Esophagus squamous epithelium (tissue), 5 donors: ENCODE data around the gene OTUD6A. TPM values are rescaled to one million over a fixed set of nuclear protein-coding genes. Genes with fewer than 3 reads are reported as not detected.

ENCODE experiments used
- DNase-seq: peaks from one replicate; lab custom pipeline; 2025; lab: John Stamatoyannopoulos, UW
- H3K27ac ChIP-seq, 4 donors: fragments of 200-600 bp; sonication (generic); one replicate each; pipeline ENCODE4 v1.5.1; 2016 to 2019; ENCODE audit warnings: mild to moderate bottlenecking in 1 of 4
- H3K27me3 ChIP-seq, 4 donors: fragments of 200-600 bp; sonication (generic); 1 replicate in 3 of 4; 2 replicates in 1 of 4; pipeline versions ENCODE4 v1.5.1 to v1.6.0; 2017 to 2021; ENCODE audit warnings: antibody characterized with exemption in 1 of 4
- H3K36me3 ChIP-seq, 3 donors: fragments of 200-600 bp; sonication (generic); one replicate each; pipeline ENCODE4 v1.5.1; 2016 to 2019
- H3K4me1 ChIP-seq, 3 donors: fragments of 200-600 bp; sonication (generic); one replicate each; pipeline ENCODE4 v1.5.1; 2017 to 2019
- H3K4me3 ChIP-seq, 4 donors: fragments of 200-600 bp; sonication (generic); 1 replicate in 3 of 4; 2 replicates in 1 of 4; pipeline ENCODE4 v1.5.1; 2016 to 2019; ENCODE audit warnings: mild to moderate bottlenecking in 2 of 4, moderate library complexity in 1 of 4
- H3K9me3 ChIP-seq, 3 donors: fragments of 200-600 bp; sonication (generic); one replicate each; pipeline ENCODE4 v1.5.1; 2016 to 2019
- POLR2A ChIP-seq, 4 donors: fragments of 450-650 bp; IDR thresholded peaks; one replicate each; pipeline ENCODE4 v1.6.1; 2017; ENCODE audit warnings: antibody characterized with exemption in 4 of 4, mild to moderate bottlenecking in 4 of 4, moderate library complexity in 3 of 4
- WGBS, 2 donors: methylation state at CpG; one replicate each; pipeline ENCODE4 v1.1.5; 2018; 5-methylcytosine and 5-hydroxymethylcytosine counted together
- intact Hi-C: fragments of 100-400 bp; cut with DNase I; formaldehyde crosslinking; loops from one replicate; pipeline ENCODE4 v1.15.0; 2022
- total RNA-seq, 4 donors: library from RNA; depleted of rRNA; stranded (reverse); fragments of >200 nt; gene quantifications; one replicate each; pipeline ENCODE4 v1.1.0, GENCODE V29; 2016
- TF ChIP-seq, protein P1 (sequence below), 6 experiments: fragments of 450-650 bp in 4 of 6; fragments of 200-600 bp in 2 of 6; sonication (generic) in 2 of 6; IDR thresholded peaks; one replicate each; pipeline ENCODE4 v1.5.1; 2016 to 2019; ENCODE audit warnings: antibody characterized with exemption in 6 of 6, mild to moderate bottlenecking in 4 of 6, moderate library complexity in 4 of 6
- donor health status: DM: yes; HTN: yes; CAD: no.

OTUD6A gene
- total RNA-seq, 4 donors from 2014 or later: not detected

DNA sequence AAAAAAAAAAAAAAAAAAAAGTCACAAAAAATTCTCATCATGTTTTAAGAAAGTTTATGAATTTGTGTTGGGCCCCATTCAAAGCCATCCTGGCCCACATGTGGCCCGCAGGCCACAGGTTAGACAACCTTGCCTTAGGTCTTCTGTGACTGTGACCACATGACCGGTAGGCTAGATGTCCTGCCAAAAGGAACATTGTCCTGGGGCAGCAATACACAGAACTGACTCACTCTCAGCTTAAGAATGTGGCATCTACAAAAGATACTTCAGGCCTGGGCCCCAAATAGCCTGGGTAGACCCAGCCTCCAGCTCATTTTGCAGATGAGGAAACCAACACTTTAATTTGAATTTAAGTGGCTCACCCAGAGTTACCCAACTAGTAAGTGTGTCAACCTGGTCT, 22.5 kb upstream of the OTUD6A start:
- Histone ChIP-seq H3K4me1 (peaks cover 0 to 1% (median 0%) of the 10 kb centered on the region in 3 donors), H3K27me3 (no peaks in the 10 kb centered on the region), H3K36me3 (no peaks in the 10 kb centered on the region), H3K4me3 (no peak overlapping the region), H3K27ac (no peak overlapping the region), H3K9me3 (no peaks in the 10 kb centered on the region)
- DNase-seq: no peak
- intact Hi-C loops: loop anchor here (10.0 kb wide), 1 partner anchor 55 kb away; no protein-coding TSS in a partner anchor
- no peak for TF ChIP-seq POLR2A (IDR thresholded peaks at IDR 0.05)
- TF ChIP-seq, protein P1, sequence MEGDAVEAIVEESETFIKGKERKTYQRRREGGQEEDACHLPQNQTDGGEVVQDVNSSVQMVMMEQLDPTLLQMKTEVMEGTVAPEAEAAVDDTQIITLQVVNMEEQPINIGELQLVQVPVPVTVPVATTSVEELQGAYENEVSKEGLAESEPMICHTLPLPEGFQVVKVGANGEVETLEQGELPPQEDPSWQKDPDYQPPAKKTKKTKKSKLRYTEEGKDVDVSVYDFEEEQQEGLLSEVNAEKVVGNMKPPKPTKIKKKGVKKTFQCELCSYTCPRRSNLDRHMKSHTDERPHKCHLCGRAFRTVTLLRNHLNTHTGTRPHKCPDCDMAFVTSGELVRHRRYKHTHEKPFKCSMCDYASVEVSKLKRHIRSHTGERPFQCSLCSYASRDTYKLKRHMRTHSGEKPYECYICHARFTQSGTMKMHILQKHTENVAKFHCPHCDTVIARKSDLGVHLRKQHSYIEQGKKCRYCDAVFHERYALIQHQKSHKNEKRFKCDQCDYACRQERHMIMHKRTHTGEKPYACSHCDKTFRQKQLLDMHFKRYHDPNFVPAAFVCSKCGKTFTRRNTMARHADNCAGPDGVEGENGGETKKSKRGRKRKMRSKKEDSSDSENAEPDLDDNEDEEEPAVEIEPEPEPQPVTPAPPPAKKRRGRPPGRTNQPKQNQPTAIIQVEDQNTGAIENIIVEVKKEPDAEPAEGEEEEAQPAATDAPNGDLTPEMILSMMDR (IDR thresholded peaks at IDR 0.05): no peak
- WGBS, 2 donors: 44 to 73% methylated on average over 2 of the region's 2 CpGs

DNA sequence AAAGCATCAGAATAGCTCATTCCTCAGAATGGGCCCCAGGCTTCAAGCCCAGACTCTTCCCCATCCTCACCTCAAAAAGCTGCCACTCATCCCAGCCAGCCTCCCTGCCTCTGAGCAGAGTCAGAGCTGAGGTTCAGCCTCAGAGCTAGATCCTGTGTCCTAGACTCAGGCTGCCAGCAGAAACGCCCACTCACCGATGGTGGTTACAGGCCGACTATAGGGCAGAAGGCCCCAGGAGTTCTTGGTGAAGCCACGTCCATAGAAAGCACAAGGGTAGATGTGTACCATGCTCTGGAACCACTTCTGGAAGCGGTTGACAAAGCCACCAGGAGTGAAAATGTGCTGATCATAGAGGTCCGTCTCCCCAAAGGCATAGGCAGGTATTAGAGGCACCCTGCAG, 20.3 kb upstream of the OTUD6A start:
- no peak for DNase-seq
- no peaks in the 10 kb centered on the region for H3K27me3 ChIP-seq
- H3K36me3 ChIP-seq: no peaks in the 10 kb centered on the region
- WGBS, 2 donors: 69% methylated on average over 4 of the region's 6 CpGs; no CpG with 5 or more reads in 1 of the 2 donors
- H3K27ac ChIP-seq: no peak overlapping the region
- TF ChIP-seq, protein P1 (IDR thresholded peaks at IDR 0.05): no peak
- TF ChIP-seq POLR2A (IDR thresholded peaks at IDR 0.05): no peak
- no peak overlapping the region for H3K4me3 ChIP-seq
- H3K4me1 ChIP-seq: no peaks in the 10 kb centered on the region
- H3K9me3 ChIP-seq: no peaks in the 10 kb centered on the region
- intact Hi-C loops: no loop called here

DNA sequence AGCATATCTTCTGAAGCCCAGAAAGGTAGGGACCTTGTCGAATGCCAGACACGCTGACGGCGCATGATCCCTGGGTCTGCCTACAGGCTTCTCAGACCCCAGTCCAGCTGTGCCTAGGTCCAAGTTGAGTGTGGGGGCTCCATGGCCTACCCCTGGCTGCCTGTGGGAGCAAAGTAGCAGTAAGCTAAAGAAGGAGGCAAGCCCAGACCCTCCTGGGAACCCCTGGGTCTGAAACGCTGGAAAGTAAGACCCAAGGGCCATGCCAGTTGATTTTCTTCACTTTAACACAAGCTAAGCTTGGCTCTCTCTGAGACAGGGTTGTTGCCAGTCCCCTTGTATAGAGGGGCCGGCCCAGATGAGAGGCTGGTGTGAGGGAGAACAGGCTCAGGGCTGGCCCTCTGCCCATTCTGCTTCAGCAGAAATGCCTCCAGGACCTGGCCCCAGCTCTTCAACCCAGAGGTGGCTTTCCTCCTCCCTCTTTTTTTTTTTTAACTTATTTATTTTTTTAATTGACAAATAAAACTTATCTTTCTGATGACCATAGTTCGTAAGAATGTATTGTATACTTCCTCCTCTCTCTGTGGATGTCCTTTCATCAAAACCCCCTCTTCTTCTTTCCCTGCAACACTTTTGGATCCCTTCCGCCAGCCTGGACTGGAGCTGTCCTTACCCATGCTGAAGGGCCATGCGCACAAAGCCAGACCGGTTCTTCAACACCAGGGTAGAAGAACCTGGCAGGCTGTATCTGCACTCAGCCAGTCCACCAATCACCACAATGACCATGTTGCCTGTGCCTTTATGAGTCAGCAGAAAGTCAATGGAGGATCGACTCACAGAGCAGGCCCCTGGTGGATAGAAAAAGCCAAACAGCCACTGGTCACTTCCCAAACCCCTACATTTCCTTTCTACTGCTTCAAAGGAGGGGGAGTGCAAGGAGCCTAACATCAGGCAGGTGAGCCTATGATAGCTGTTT, 19.6 kb upstream of the OTUD6A start:
- H3K36me3 ChIP-seq: no peaks in the 10 kb centered on the region
- no peak for TF ChIP-seq POLR2A (IDR thresholded peaks at IDR 0.05)
- TF ChIP-seq, protein P1 (IDR thresholded peaks at IDR 0.05): peak in 1 of 6 experiments; percentile 22
- 58 to 83% methylated on average over 2 to 9 of the region's 11 CpGs for WGBS, 2 donors
- H3K4me1 ChIP-seq: no peaks in the 10 kb centered on the region
- H3K27ac ChIP-seq: no peak overlapping the region
- DNase-seq: no peak
- intact Hi-C loops: no loop called here
- no peak overlapping the region for H3K4me3 ChIP-seq
- H3K9me3 ChIP-seq: no peaks in the 10 kb centered on the region
- no peaks in the 10 kb centered on the region for H3K27me3 ChIP-seq

DNA sequence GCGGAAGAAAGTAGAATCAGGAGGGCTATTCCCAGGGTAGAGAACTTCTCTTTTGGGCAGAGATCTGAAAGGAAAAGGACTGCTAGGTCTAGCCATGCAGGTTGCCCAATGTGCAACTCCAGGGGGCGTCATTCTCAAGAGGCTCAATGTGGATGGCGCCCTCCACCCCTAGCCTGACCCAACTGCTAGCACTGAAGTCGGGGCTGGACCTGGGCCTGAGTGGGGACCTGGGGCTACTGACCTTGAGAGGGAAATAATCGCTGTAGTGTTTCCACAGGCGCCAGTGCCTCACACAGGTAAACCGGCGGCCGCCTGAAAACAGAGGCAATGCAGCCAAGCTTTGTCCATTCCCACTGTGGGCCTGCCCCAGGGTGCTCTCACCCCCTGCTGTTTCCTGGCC, 18.6 kb upstream of the OTUD6A start:
- WGBS, 2 donors: 94% methylated on average over 5 of the region's 9 CpGs; no CpG with 5 or more reads in 1 of the 2 donors
- TF ChIP-seq, protein P1 (IDR thresholded peaks at IDR 0.05): no peak
- no peak for TF ChIP-seq POLR2A (IDR thresholded peaks at IDR 0.05)
- DNase-seq: no peak
- H3K4me3 ChIP-seq: no peak overlapping the region
- no peaks in the 10 kb centered on the region for H3K4me1 ChIP-seq
- intact Hi-C loops: no loop called here
- no peak overlapping the region for H3K27ac ChIP-seq
- no peaks in the 10 kb centered on the region for H3K27me3 ChIP-seq
- H3K36me3 ChIP-seq: no peaks in the 10 kb centered on the region
- no peaks in the 10 kb centered on the region for H3K9me3 ChIP-seq
